Measurements from ENCODE around the gene IL1RL2.

GRCh38 chr2:102142829-102143449 lies 43.9 kb upstream of the IL1RL2 start:
- no peak for TF ChIP-seq CTCF (IDR thresholded peaks at IDR 0.05)
- TF ChIP-seq POLR2A (IDR thresholded peaks at IDR 0.05): no peak
